ENCODE results near the gene TSPAN9.

The TSPAN9 gene

GRCh38 chr12:3164454-3165077 is 87.4 kb downstream of the TSPAN9 start:
- no peak for DNase-seq (ENCODE audit: low spot score)

GRCh38 chr12:3165078-3165980 is 88.2 kb downstream of the TSPAN9 start:
- no peak for DNase-seq (ENCODE audit: low spot score)
- no peak for TF ChIP-seq CTCF (IDR thresholded peaks at IDR 0.05; ENCODE audit: extremely low read depth, missing control alignments)

More at GRCh38 chr12:3164454-3165077, 87.4 kb downstream of the TSPAN9 start:
- no peak for TF ChIP-seq CTCF (IDR thresholded peaks at IDR 0.05; ENCODE audit: extremely low read depth, missing control alignments)

GRCh38 chr12:3167636-3168035 is 90.5 kb downstream of the TSPAN9 start:
- no peak for DNase-seq (ENCODE audit: low spot score)
- TF ChIP-seq CTCF (IDR thresholded peaks at IDR 0.05; ENCODE audit: extremely low read depth, missing control alignments) = no peak

GRCh38 chr12:3168223-3169221 is 91.3 kb downstream of the TSPAN9 start:
- DNase-seq (ENCODE audit: low spot score) = no peak
- TF ChIP-seq CTCF (IDR thresholded peaks at IDR 0.05; ENCODE audit: extremely low read depth, missing control alignments) = no peak

- DNase-seq (ENCODE audit: low spot score) = no peak
- no peak for TF ChIP-seq CTCF (IDR thresholded peaks at IDR 0.05; ENCODE audit: extremely low read depth, missing control alignments)
Observed at GRCh38 chr12:3170423-3171194, 93.4 kb downstream of the TSPAN9 start.

GRCh38 chr12:3171195-3171591 is 94.0 kb downstream of the TSPAN9 start:
- DNase-seq (ENCODE audit: low spot score) = no peak
- no peak for TF ChIP-seq CTCF (IDR thresholded peaks at IDR 0.05; ENCODE audit: extremely low read depth, missing control alignments)

All from GM20000 (cell line).